ENCODE data around the gene SP2. TPM values are rescaled to one million over a fixed set of nuclear protein-coding genes. Genes with fewer than 3 reads are reported as not detected.

Gene SP2
- total and polyA plus RNA-seq, 2 of the 13 experiments (the other 11 are each of a cell fraction or from before 2014, with no cell fraction given): 1.4 to 4.8 TPM

DNA sequence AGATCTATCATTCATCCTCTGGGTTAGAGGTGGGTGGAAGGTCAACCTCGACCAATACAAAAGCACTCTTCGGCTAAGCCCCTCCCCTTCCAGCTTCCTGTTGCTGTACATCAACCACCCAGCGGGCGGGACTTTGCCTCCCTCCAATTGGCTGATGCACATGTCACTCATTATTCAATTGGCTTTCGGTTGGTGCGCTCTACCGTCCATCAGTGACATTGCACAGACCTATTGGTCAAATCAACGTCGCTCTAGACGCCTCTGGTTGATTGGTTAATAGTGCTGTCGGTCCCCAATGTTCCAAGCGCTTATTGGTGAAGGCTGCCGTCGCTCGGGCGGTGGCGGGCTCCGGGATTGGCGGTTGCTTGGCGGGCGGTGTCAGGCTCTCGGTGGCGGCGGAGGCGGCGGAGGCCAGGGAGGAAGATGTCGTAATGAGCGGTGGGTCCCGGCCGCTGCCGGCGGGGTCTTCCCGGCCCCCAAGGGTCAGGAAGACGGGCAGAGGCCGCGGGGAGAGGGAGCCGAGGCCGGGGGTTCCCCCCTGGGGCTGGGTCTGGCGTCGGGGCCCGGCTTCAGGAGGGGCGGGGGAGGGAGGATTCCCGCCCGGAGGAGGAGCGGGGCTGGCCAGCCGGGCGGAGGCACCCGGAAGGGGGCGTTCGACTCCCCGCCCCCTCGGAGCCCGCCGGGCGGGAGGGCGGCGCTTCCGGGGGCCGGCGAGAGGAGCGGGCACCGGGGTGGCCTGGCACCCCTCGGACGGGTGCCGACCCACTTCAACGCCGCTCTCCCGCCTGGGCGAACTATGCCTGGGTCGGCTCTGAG lies at the start of gene SP2 (continued):
- TF ChIP-seq, protein P1, sequence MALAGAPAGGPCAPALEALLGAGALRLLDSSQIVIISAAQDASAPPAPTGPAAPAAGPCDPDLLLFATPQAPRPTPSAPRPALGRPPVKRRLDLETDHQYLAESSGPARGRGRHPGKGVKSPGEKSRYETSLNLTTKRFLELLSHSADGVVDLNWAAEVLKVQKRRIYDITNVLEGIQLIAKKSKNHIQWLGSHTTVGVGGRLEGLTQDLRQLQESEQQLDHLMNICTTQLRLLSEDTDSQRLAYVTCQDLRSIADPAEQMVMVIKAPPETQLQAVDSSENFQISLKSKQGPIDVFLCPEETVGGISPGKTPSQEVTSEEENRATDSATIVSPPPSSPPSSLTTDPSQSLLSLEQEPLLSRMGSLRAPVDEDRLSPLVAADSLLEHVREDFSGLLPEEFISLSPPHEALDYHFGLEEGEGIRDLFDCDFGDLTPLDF (CRISPR knock-in tag; IDR thresholded peaks at IDR 0.05): no peak; the same call in 1 of the 2 replicates
- TF ChIP-seq SOX6 (IDR thresholded peaks at IDR 0.05): no peak
- TF ChIP-seq SOX6 (CRISPR knock-in tag; IDR thresholded peaks at IDR 0.05): peak; percentile 24; the same call in 1 of the 2 replicates
- peak; percentile 75; the same call in 1 of the 2 replicates for TF ChIP-seq ZNF891 (CRISPR knock-in tag; IDR thresholded peaks at IDR 0.05)
- TF ChIP-seq ZNF563 (CRISPR knock-in tag; IDR thresholded peaks at IDR 0.05): 0 out of 2 replicates have a peak, but pooled peaks have one; percentile 6
- TF ChIP-seq ELF4 (CRISPR knock-in tag; IDR thresholded peaks at IDR 0.05; ENCODE audit: borderline replicate concordance): peak; percentile 97
- TF ChIP-seq SMAD9 (CRISPR knock-in tag; IDR thresholded peaks at IDR 0.05): 0 out of 2 replicates have a peak, but pooled peaks have one; percentile 2
- TF ChIP-seq, protein P2, sequence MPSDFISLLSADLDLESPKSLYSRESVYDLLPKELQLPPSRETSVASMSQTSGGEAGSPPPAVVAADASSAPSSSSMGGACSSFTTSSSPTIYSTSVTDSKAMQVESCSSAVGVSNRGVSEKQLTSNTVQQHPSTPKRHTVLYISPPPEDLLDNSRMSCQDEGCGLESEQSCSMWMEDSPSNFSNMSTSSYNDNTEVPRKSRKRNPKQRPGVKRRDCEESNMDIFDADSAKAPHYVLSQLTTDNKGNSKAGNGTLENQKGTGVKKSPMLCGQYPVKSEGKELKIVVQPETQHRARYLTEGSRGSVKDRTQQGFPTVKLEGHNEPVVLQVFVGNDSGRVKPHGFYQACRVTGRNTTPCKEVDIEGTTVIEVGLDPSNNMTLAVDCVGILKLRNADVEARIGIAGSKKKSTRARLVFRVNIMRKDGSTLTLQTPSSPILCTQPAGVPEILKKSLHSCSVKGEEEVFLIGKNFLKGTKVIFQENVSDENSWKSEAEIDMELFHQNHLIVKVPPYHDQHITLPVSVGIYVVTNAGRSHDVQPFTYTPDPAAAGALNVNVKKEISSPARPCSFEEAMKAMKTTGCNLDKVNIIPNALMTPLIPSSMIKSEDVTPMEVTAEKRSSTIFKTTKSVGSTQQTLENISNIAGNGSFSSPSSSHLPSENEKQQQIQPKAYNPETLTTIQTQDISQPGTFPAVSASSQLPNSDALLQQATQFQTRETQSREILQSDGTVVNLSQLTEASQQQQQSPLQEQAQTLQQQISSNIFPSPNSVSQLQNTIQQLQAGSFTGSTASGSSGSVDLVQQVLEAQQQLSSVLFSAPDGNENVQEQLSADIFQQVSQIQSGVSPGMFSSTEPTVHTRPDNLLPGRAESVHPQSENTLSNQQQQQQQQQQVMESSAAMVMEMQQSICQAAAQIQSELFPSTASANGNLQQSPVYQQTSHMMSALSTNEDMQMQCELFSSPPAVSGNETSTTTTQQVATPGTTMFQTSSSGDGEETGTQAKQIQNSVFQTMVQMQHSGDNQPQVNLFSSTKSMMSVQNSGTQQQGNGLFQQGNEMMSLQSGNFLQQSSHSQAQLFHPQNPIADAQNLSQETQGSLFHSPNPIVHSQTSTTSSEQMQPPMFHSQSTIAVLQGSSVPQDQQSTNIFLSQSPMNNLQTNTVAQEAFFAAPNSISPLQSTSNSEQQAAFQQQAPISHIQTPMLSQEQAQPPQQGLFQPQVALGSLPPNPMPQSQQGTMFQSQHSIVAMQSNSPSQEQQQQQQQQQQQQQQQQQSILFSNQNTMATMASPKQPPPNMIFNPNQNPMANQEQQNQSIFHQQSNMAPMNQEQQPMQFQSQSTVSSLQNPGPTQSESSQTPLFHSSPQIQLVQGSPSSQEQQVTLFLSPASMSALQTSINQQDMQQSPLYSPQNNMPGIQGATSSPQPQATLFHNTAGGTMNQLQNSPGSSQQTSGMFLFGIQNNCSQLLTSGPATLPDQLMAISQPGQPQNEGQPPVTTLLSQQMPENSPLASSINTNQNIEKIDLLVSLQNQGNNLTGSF (CRISPR knock-in tag; IDR thresholded peaks at IDR 0.05): 0 out of 2 replicates have a peak, but pooled peaks have one; percentile 78
- TF ChIP-seq TBX3 (IDR thresholded peaks at IDR 0.05; ENCODE audit: borderline replicate concordance): peak; percentile 86; the same call in 1 of the 2 replicates
- peak; percentile 48; the same call in 1 of the 2 replicates for TF ChIP-seq PPARG (CRISPR knock-in tag; conservative IDR thresholded peaks at IDR 0.05)
- TF ChIP-seq ZEB1 (IDR thresholded peaks at IDR 0.05; ENCODE audit: insufficient replicate concordance, low read depth): peak; percentile 9
- peak; percentile 59; the same call in 1 of the 2 replicates for TF ChIP-seq ISL2 (CRISPR knock-in tag; IDR thresholded peaks at IDR 0.05)
- TF ChIP-seq RBFOX2 (IDR thresholded peaks at IDR 0.05; ENCODE audit: low read depth, low read length): peak; percentile 96
- TF ChIP-seq, protein P3, sequence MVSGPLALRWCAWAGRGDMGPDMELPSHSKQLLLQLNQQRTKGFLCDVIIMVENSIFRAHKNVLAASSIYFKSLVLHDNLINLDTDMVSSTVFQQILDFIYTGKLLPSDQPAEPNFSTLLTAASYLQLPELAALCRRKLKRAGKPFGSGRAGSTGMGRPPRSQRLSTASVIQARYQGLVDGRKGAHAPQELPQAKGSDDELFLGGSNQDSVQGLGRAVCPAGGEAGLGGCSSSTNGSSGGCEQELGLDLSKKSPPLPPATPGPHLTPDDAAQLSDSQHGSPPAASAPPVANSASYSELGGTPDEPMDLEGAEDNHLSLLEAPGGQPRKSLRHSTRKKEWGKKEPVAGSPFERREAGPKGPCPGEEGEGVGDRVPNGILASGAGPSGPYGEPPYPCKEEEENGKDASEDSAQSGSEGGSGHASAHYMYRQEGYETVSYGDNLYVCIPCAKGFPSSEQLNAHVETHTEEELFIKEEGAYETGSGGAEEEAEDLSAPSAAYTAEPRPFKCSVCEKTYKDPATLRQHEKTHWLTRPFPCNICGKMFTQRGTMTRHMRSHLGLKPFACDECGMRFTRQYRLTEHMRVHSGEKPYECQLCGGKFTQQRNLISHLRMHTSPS (CRISPR knock-in tag; IDR thresholded peaks at IDR 0.05; ENCODE audit: low read depth): peak; percentile 96; the same call in 1 of the 2 replicates
- no peak; the same call in 1 of the 2 replicates for TF ChIP-seq SMAD3 (CRISPR knock-in tag; IDR thresholded peaks at IDR 0.05)
- no peak for TF ChIP-seq ZNF737 (CRISPR knock-in tag; IDR thresholded peaks at IDR 0.05; ENCODE audit: borderline replicate concordance)
- TF ChIP-seq MTA1 (CRISPR knock-in tag; IDR thresholded peaks at IDR 0.05; ENCODE audit: borderline replicate concordance): peak; percentile 24; the same call in 1 of the 2 replicates
- peak; percentile 35; the same call in 1 of the 2 replicates for TF ChIP-seq ZNF790 (CRISPR knock-in tag; IDR thresholded peaks at IDR 0.05; ENCODE audit: borderline replicate concordance)
- no peak for TF ChIP-seq HDAC6 (IDR thresholded peaks at IDR 0.05; ENCODE audit: low read depth, low read length)
- TF ChIP-seq CEBPB (IDR thresholded peaks at IDR 0.05; ENCODE audit: borderline replicate concordance, low read depth, low read length): peak; percentile 80
- peak; percentile 32; the same call in 1 of the 2 replicates for TF ChIP-seq ARHGAP35 (CRISPR knock-in tag; IDR thresholded peaks at IDR 0.05; ENCODE audit: borderline replicate concordance)

All from HepG2 (cell line).